ENCODE results near the gene DNAH9.

The DNAH9 gene

GRCh38 chr17:11644265-11645212 is 46.3 kb downstream of the DNAH9 start:
- H3K4me3 ChIP-seq (ENCODE audit: low read length in 2 of 2): peak overlapping the region; percentile 38 to 71
- no peaks in the 10 kb centered on the region for H3K9me3 ChIP-seq (ENCODE audit: control insufficient read depth in 2 of 2, low read length in 2 of 2)
- no peak overlapping the region for H3K27ac ChIP-seq (ENCODE audit: low read depth in 2 of 2, low read length in 2 of 2)

GRCh38 chr17:11645426-11645825 is 47.2 kb downstream of the DNAH9 start:
- Histone ChIP-seq H3K27me3 (ENCODE audit: control insufficient read depth in 2 of 2, insufficient read depth in 2 of 2, low read length in 2 of 2) (no peaks in the 10 kb centered on the region), H3K9ac (ENCODE audit: low read depth in 1 of 2, low read length in 2 of 2) (no peak overlapping the region), H3K27ac (ENCODE audit: low read depth in 2 of 2, low read length in 2 of 2) (no peak overlapping the region), H3K4me1 (ENCODE audit: control insufficient read depth in 2 of 2, insufficient read depth in 2 of 2, low read length in 2 of 2) (peaks cover 2 to 4% of the 10 kb centered on the region in 2 donors), H3K4me3 (ENCODE audit: low read length in 2 of 2) (no peak overlapping the region), H3K36me3 (ENCODE audit: control insufficient read depth in 2 of 2, insufficient read depth in 2 of 2, low read length in 2 of 2) (no peaks in the 10 kb centered on the region), H3K9me3 (ENCODE audit: control insufficient read depth in 2 of 2, low read length in 2 of 2) (no peaks in the 10 kb centered on the region)

More at GRCh38 chr17:11644265-11645212, 46.3 kb downstream of the DNAH9 start:
- Histone ChIP-seq H3K36me3 (ENCODE audit: control insufficient read depth in 2 of 2, insufficient read depth in 2 of 2, low read length in 2 of 2) (no peaks in the 10 kb centered on the region), H3K4me1 (ENCODE audit: control insufficient read depth in 2 of 2, insufficient read depth in 2 of 2, low read length in 2 of 2) (peaks cover 2 to 4% of the 10 kb centered on the region in 2 donors), H3K9ac (ENCODE audit: low read depth in 1 of 2, low read length in 2 of 2) (no peak overlapping the region), H3K27me3 (ENCODE audit: control insufficient read depth in 2 of 2, insufficient read depth in 2 of 2, low read length in 2 of 2) (no peaks in the 10 kb centered on the region)

GRCh38 chr17:11651089-11651488 is 52.8 kb downstream of the DNAH9 start:
- Histone ChIP-seq H3K27ac (ENCODE audit: low read depth in 2 of 2, low read length in 2 of 2) (no peak overlapping the region), H3K4me1 (ENCODE audit: control insufficient read depth in 2 of 2, insufficient read depth in 2 of 2, low read length in 2 of 2) (no peaks in the 10 kb centered on the region), H3K9ac (ENCODE audit: low read depth in 1 of 2, low read length in 2 of 2) (no peak overlapping the region), H3K36me3 (ENCODE audit: control insufficient read depth in 2 of 2, insufficient read depth in 2 of 2, low read length in 2 of 2) (no peaks in the 10 kb centered on the region), H3K4me3 (ENCODE audit: low read length in 2 of 2) (no peak overlapping the region), H3K9me3 (ENCODE audit: control insufficient read depth in 2 of 2, low read length in 2 of 2) (no peaks in the 10 kb centered on the region), H3K27me3 (ENCODE audit: control insufficient read depth in 2 of 2, insufficient read depth in 2 of 2, low read length in 2 of 2) (no peaks in the 10 kb centered on the region)

GRCh38 chr17:11668618-11669017 is 70.3 kb downstream of the DNAH9 start:
- Histone ChIP-seq H3K27ac (ENCODE audit: low read depth in 2 of 2, low read length in 2 of 2) (no peak overlapping the region), H3K27me3 (ENCODE audit: control insufficient read depth in 2 of 2, insufficient read depth in 2 of 2, low read length in 2 of 2) (no peaks in the 10 kb centered on the region), H3K9me3 (ENCODE audit: control insufficient read depth in 2 of 2, low read length in 2 of 2) (no peaks in the 10 kb centered on the region), H3K4me1 (ENCODE audit: control insufficient read depth in 2 of 2, insufficient read depth in 2 of 2, low read length in 2 of 2) (no peaks in the 10 kb centered on the region), H3K36me3 (ENCODE audit: control insufficient read depth in 2 of 2, insufficient read depth in 2 of 2, low read length in 2 of 2) (no peaks in the 10 kb centered on the region), H3K9ac (ENCODE audit: low read depth in 1 of 2, low read length in 2 of 2) (no peak overlapping the region), H3K4me3 (ENCODE audit: low read length in 2 of 2) (no peak overlapping the region)

GRCh38 chr17:11671126-11671525 is 72.9 kb downstream of the DNAH9 start:
- H3K36me3 ChIP-seq (ENCODE audit: control insufficient read depth in 2 of 2, insufficient read depth in 2 of 2, low read length in 2 of 2): no peaks in the 10 kb centered on the region
- no peaks in the 10 kb centered on the region for H3K4me1 ChIP-seq (ENCODE audit: control insufficient read depth in 2 of 2, insufficient read depth in 2 of 2, low read length in 2 of 2)
- no peak overlapping the region for H3K9ac ChIP-seq (ENCODE audit: low read depth in 1 of 2, low read length in 2 of 2)
- no peak overlapping the region for H3K27ac ChIP-seq (ENCODE audit: low read depth in 2 of 2, low read length in 2 of 2)
- H3K4me3 ChIP-seq (ENCODE audit: low read length in 2 of 2): no peak overlapping the region
- H3K9me3 ChIP-seq (ENCODE audit: control insufficient read depth in 2 of 2, low read length in 2 of 2): no peaks in the 10 kb centered on the region
- H3K27me3 ChIP-seq (ENCODE audit: control insufficient read depth in 2 of 2, insufficient read depth in 2 of 2, low read length in 2 of 2): no peaks in the 10 kb centered on the region

GRCh38 chr17:11682646-11683045 is 84.4 kb downstream of the DNAH9 start:
- Histone ChIP-seq H3K27me3 (ENCODE audit: control insufficient read depth in 2 of 2, insufficient read depth in 2 of 2, low read length in 2 of 2) (no peaks in the 10 kb centered on the region), H3K4me3 (ENCODE audit: low read length in 2 of 2) (no peak overlapping the region), H3K36me3 (ENCODE audit: control insufficient read depth in 2 of 2, insufficient read depth in 2 of 2, low read length in 2 of 2) (no peaks in the 10 kb centered on the region), H3K27ac (ENCODE audit: low read depth in 2 of 2, low read length in 2 of 2) (no peak overlapping the region), H3K9ac (ENCODE audit: low read depth in 1 of 2, low read length in 2 of 2) (no peak overlapping the region), H3K9me3 (ENCODE audit: control insufficient read depth in 2 of 2, low read length in 2 of 2) (no peaks in the 10 kb centered on the region), H3K4me1 (ENCODE audit: control insufficient read depth in 2 of 2, insufficient read depth in 2 of 2, low read length in 2 of 2) (no peaks in the 10 kb centered on the region)

GRCh38 chr17:11690681-11691080 is 92.4 kb downstream of the DNAH9 start:
- Histone ChIP-seq H3K4me1 (ENCODE audit: control insufficient read depth in 2 of 2, insufficient read depth in 2 of 2, low read length in 2 of 2) (no peaks in the 10 kb centered on the region), H3K36me3 (ENCODE audit: control insufficient read depth in 2 of 2, insufficient read depth in 2 of 2, low read length in 2 of 2) (no peaks in the 10 kb centered on the region), H3K9ac (ENCODE audit: low read depth in 1 of 2, low read length in 2 of 2) (no peak overlapping the region), H3K27me3 (ENCODE audit: control insufficient read depth in 2 of 2, insufficient read depth in 2 of 2, low read length in 2 of 2) (no peaks in the 10 kb centered on the region), H3K4me3 (ENCODE audit: low read length in 2 of 2) (no peak overlapping the region), H3K9me3 (ENCODE audit: control insufficient read depth in 2 of 2, low read length in 2 of 2) (no peaks in the 10 kb centered on the region), H3K27ac (ENCODE audit: low read depth in 2 of 2, low read length in 2 of 2) (no peak overlapping the region)

GRCh38 chr17:11692688-11693087 is 94.4 kb downstream of the DNAH9 start:
- Histone ChIP-seq H3K27ac (ENCODE audit: low read depth in 2 of 2, low read length in 2 of 2) (no peak overlapping the region), H3K36me3 (ENCODE audit: control insufficient read depth in 2 of 2, insufficient read depth in 2 of 2, low read length in 2 of 2) (no peaks in the 10 kb centered on the region), H3K9ac (ENCODE audit: low read depth in 1 of 2, low read length in 2 of 2) (no peak overlapping the region), H3K9me3 (ENCODE audit: control insufficient read depth in 2 of 2, low read length in 2 of 2) (no peaks in the 10 kb centered on the region), H3K27me3 (ENCODE audit: control insufficient read depth in 2 of 2, insufficient read depth in 2 of 2, low read length in 2 of 2) (no peaks in the 10 kb centered on the region), H3K4me1 (ENCODE audit: control insufficient read depth in 2 of 2, insufficient read depth in 2 of 2, low read length in 2 of 2) (no peaks in the 10 kb centered on the region), H3K4me3 (ENCODE audit: low read length in 2 of 2) (no peak overlapping the region)

GRCh38 chr17:11693284-11693683 is 95.0 kb downstream of the DNAH9 start:
- Histone ChIP-seq H3K9me3 (ENCODE audit: control insufficient read depth in 2 of 2, low read length in 2 of 2) (no peaks in the 10 kb centered on the region), H3K4me1 (ENCODE audit: control insufficient read depth in 2 of 2, insufficient read depth in 2 of 2, low read length in 2 of 2) (no peaks in the 10 kb centered on the region), H3K9ac (ENCODE audit: low read depth in 1 of 2, low read length in 2 of 2) (no peak overlapping the region)

GRCh38 chr17:11700668-11701067 is 102.4 kb downstream of the DNAH9 start:
- Histone ChIP-seq H3K27me3 (ENCODE audit: control insufficient read depth in 2 of 2, insufficient read depth in 2 of 2, low read length in 2 of 2) (no peaks in the 10 kb centered on the region), H3K4me3 (ENCODE audit: low read length in 2 of 2) (no peak overlapping the region), H3K9ac (ENCODE audit: low read depth in 1 of 2, low read length in 2 of 2) (no peak overlapping the region), H3K36me3 (ENCODE audit: control insufficient read depth in 2 of 2, insufficient read depth in 2 of 2, low read length in 2 of 2) (no peaks in the 10 kb centered on the region), H3K9me3 (ENCODE audit: control insufficient read depth in 2 of 2, low read length in 2 of 2) (no peaks in the 10 kb centered on the region), H3K27ac (ENCODE audit: low read depth in 2 of 2, low read length in 2 of 2) (no peak overlapping the region), H3K4me1 (ENCODE audit: control insufficient read depth in 2 of 2, insufficient read depth in 2 of 2, low read length in 2 of 2) (peaks cover 0 to 3% of the 10 kb centered on the region in 2 donors)

More at GRCh38 chr17:11693284-11693683, 95.0 kb downstream of the DNAH9 start:
- no peaks in the 10 kb centered on the region for H3K27me3 ChIP-seq (ENCODE audit: control insufficient read depth in 2 of 2, insufficient read depth in 2 of 2, low read length in 2 of 2)
- no peaks in the 10 kb centered on the region for H3K36me3 ChIP-seq (ENCODE audit: control insufficient read depth in 2 of 2, insufficient read depth in 2 of 2, low read length in 2 of 2)
- H3K27ac ChIP-seq (ENCODE audit: low read depth in 2 of 2, low read length in 2 of 2): no peak overlapping the region
- H3K4me3 ChIP-seq (ENCODE audit: low read length in 2 of 2): no peak overlapping the region

Data from mucosa of rectum (tissue), 2 donors.